ENCODE results near the gene MAGI1.

DNA sequence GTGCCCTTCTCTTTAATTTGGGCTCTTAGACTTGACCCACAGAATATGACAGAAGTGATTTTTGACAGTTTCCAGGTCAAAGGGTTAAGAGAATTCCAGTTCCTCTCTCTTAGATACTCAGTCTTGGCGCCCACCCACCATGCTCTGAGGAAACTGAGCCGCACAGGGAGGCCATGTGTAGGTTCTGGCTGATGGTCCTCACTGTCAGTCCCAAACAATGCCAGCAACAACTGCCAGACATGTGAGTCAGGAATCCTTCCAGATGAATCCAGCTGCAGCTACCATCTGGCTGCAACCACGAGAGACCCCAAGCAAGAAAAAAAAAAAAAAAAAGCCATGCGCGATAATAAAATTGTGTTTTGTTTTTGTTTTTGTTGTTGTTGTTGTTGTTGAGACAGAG lies 326.6 kb downstream of the MAGI1 start:
- TF ChIP-seq CTCF (IDR thresholded peaks at IDR 0.05) (no peak), YY1 (IDR thresholded peaks at IDR 0.05; ENCODE audit: low read depth) (no peak), RAD21 (IDR thresholded peaks at IDR 0.05; ENCODE audit: low read length) (no peak), ZBTB33 (IDR thresholded peaks at IDR 0.05; ENCODE audit: borderline replicate concordance, low read depth) (no peak), EZH2phosphoT487 (IDR thresholded peaks at IDR 0.05; ENCODE audit: borderline replicate concordance, low read depth) (no peak), POLR2AphosphoS5 (IDR thresholded peaks at IDR 0.05; ENCODE audit: low read depth, low read length) (no peak), GATA2 (CRISPR knock-in tag; IDR thresholded peaks at IDR 0.05) (no peak), EP300 (IDR thresholded peaks at IDR 0.05; ENCODE audit: borderline replicate concordance in 1 of 2, low read depth in 1 of 2, low read length in 1 of 2) (no peak), SMC3 (IDR thresholded peaks at IDR 0.05; ENCODE audit: low read depth, low read length) (no peak), RCOR1 (IDR thresholded peaks at IDR 0.05; ENCODE audit: low read length) (no peak), RFX5 (IDR thresholded peaks at IDR 0.05; ENCODE audit: low read length) (no peak), JUND (IDR thresholded peaks at IDR 0.05) (no peak), TAF1 (IDR thresholded peaks at IDR 0.05; ENCODE audit: borderline replicate concordance, low read depth, low read length) (no peak)
- TF ChIP-seq, protein P1, sequence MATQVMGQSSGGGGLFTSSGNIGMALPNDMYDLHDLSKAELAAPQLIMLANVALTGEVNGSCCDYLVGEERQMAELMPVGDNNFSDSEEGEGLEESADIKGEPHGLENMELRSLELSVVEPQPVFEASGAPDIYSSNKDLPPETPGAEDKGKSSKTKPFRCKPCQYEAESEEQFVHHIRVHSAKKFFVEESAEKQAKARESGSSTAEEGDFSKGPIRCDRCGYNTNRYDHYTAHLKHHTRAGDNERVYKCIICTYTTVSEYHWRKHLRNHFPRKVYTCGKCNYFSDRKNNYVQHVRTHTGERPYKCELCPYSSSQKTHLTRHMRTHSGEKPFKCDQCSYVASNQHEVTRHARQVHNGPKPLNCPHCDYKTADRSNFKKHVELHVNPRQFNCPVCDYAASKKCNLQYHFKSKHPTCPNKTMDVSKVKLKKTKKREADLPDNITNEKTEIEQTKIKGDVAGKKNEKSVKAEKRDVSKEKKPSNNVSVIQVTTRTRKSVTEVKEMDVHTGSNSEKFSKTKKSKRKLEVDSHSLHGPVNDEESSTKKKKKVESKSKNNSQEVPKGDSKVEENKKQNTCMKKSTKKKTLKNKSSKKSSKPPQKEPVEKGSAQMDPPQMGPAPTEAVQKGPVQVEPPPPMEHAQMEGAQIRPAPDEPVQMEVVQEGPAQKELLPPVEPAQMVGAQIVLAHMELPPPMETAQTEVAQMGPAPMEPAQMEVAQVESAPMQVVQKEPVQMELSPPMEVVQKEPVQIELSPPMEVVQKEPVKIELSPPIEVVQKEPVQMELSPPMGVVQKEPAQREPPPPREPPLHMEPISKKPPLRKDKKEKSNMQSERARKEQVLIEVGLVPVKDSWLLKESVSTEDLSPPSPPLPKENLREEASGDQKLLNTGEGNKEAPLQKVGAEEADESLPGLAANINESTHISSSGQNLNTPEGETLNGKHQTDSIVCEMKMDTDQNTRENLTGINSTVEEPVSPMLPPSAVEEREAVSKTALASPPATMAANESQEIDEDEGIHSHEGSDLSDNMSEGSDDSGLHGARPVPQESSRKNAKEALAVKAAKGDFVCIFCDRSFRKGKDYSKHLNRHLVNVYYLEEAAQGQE (IDR thresholded peaks at IDR 0.05; ENCODE audit: low read depth, low read length) = no peak

All from SK-N-SH (cell line).